Motor neuron (in vitro differentiated cells): ENCODE results near the gene SLBP. TPM values are rescaled to one million over a fixed set of nuclear protein-coding genes. Genes with fewer than 3 reads are reported as not detected.
"Not testable (repeated sequence)": the region's sequence is repeated elsewhere in the genome, so short reads cannot be mapped to it uniquely, and the experiment has no call there.

ENCODE experiments used
- ATAC-seq, 8 experiments: fragments of 200-7000 bp; cut with Tn5 transposase; replicated peaks in 6 of 8; 2 replicates each; pipeline ENCODE4 v1.8.0; 2021; ENCODE audit warnings: mild to moderate bottlenecking in 8 of 8, moderate library complexity in 8 of 8
- H3K27ac ChIP-seq, 2 donors: fragments of 250-450 bp; sonication (Bioruptor Pico); 2 replicates each; pipeline ENCODE4 v1.9.0; 2021; ENCODE audit warnings: antibody characterized with exemption in 2 of 2, mild to moderate bottlenecking in 2 of 2, moderate library complexity in 1 of 2
- H3K4me1 ChIP-seq, 2 donors: fragments of 250-450 bp; sonication (Bioruptor Pico); replicated peaks in 1 of 2; 2 replicates each; pipeline ENCODE4 v1.6.1; 2021; ENCODE audit warnings: antibody characterized with exemption in 2 of 2, mild to moderate bottlenecking in 2 of 2, moderate library complexity in 1 of 2
- H3K4me3 ChIP-seq, 5 donors: fragments of 250-450 bp; sonication (Bioruptor Pico); 2 replicates each; pipeline ENCODE4 v1.9.0; 2021; ENCODE audit warnings: antibody characterized with exemption in 5 of 5, mild to moderate bottlenecking in 5 of 5, moderate library complexity in 4 of 5
- WGBS, 10 experiments: fragments of 450-650 bp; shearing (Covaris generic); methylation state at CpG; one replicate each; pipeline ENCODE4 v1.0.0; 2022; 5-methylcytosine and 5-hydroxymethylcytosine counted together
- in situ Hi-C, 9 experiments: fragments of 400-800 bp; cut with MboI; loops; one replicate each; pipeline ENCODE4 v1.15.0; 2021; ENCODE audit warnings: low sequenced_read_pairs in 9 of 9, low pct_unique_long_range_greater_than_20kb in 2 of 9; ENCODE audit not compliant: unreplicated experiment in 9 of 9
- total RNA-seq, 8 experiments: library from RNA; unstranded; fragments of 300-600 nt; gene quantifications; 2 replicates each; pipeline versions ENCODE4 v1.2.3 to v1.2.4, GENCODE V29; 2022

SLBP gene
- total RNA-seq, 8 experiments from 2014 or later, result 33.9 to 88.1 (median 44.2) TPM

- WGBS, 10 experiments, result no CpG with 5 or more reads among the region's 66 CpGs
- in situ Hi-C loops, result no loop called here
- no peak overlapping the region for H3K27ac ChIP-seq
- peaks cover 0 to 4% of the 10 kb centered on the region in 2 donors for H3K4me1 ChIP-seq
- peak overlapping the region; percentile 38 to 48 (median 44) for H3K4me3 ChIP-seq
- ATAC-seq, result no peak
Measured at GRCh38 chr4:1684506-1685234, 27.4 kb downstream of the SLBP start.

- peak; percentile 84 to 91 (median 87) for ATAC-seq
- in situ Hi-C loops, result no loop called here
- WGBS, 10 experiments, result 0 to 8% (median 2%) methylated on average over 2 to 13 of the region's 118 CpGs; no CpG with 5 or more reads in 4 of the 10 experiments
- Histone ChIP-seq H3K4me1 (peaks cover 0 to 4% of the 10 kb centered on the region in 2 donors), H3K4me3 (peak within 1 kb of the TSS; percentile 38 to 48 (median 44)), H3K27ac (peak within 1 kb of the TSS; percentile 0 to 61)
Measured at GRCh38 chr4:1683736-1684505, 28.2 kb downstream of the SLBP start, which contains the start of gene FAM53A. TSS of gene FAM53A (minus strand) at chr4:1684313. CDS start at chr4:1668741, 15,572 bp downstream.

GRCh38 chr4:1683261-1683735, 28.8 kb downstream of the SLBP start:
- in situ Hi-C loops, result no loop called here
- 1 to 52% (median 17%) methylated on average over 2 to 13 of the region's 13 CpGs for WGBS, 10 experiments
- H3K4me3 ChIP-seq, result peak overlapping the region; percentile 38 to 48 (median 44)
- H3K27ac ChIP-seq, result no peak overlapping the region
- peaks cover 0 to 4% of the 10 kb centered on the region in 2 donors for H3K4me1 ChIP-seq
- ATAC-seq, result peak in 2 of 8 experiments; percentile 8 to 12

- peak overlapping the region in 1 of 5 donors; percentile 48 for H3K4me3 ChIP-seq
- no peak for ATAC-seq
- WGBS, 10 experiments, result 64 to 100% (median 81%) methylated on average over 3 to 11 of the region's 13 CpGs
- H3K4me1 ChIP-seq, result peaks cover 0 to 4% of the 10 kb centered on the region in 2 donors
- H3K27ac ChIP-seq, result no peak overlapping the region
- in situ Hi-C loops, result no loop called here
Measured at GRCh38 chr4:1682860-1683259, 29.3 kb downstream of the SLBP start.

GRCh38 chr4:1678244-1678643, 33.9 kb downstream of the SLBP start:
- Histone ChIP-seq H3K4me3 (no peak overlapping the region), H3K27ac (no peak overlapping the region), H3K4me1 (peaks cover under 1 to 5% of the 10 kb centered on the region in 2 donors)
- 0 to 94% (median 36%) methylated on average over 1 to 5 of the region's 5 CpGs; no CpG with 5 or more reads in 4 of the 10 experiments for WGBS, 10 experiments
- in situ Hi-C loops, result no loop called here
- ATAC-seq, result no peak

- no peak overlapping the region for H3K27ac ChIP-seq
- peaks cover 0 to 5% of the 10 kb centered on the region in 2 donors for H3K4me1 ChIP-seq
- no peak overlapping the region for H3K4me3 ChIP-seq
- 55 to 91% (median 85%) methylated on average over 1 to 21 of the region's 25 CpGs; no CpG with 5 or more reads in 2 of the 10 experiments for WGBS, 10 experiments
- in situ Hi-C loops, result no loop called here
- ATAC-seq, result peak in 3 of 8 experiments; percentile 14 to 64 (median 18)
Measured at GRCh38 chr4:1676605-1677525, 35.3 kb downstream of the SLBP start.

- in situ Hi-C loops, result no loop called here
- Histone ChIP-seq H3K4me3 (no peak overlapping the region), H3K27ac (no peak overlapping the region), H3K4me1 (peaks cover 0 to 5% of the 10 kb centered on the region in 2 donors)
- WGBS, 10 experiments, result 50 to 93% (median 71%) methylated on average over 1 to 5 of the region's 10 CpGs; no CpG with 5 or more reads in 5 of the 10 experiments
- ATAC-seq, result no peak
Measured at GRCh38 chr4:1675802-1676137, 36.3 kb downstream of the SLBP start.

- Histone ChIP-seq H3K27ac (no peak overlapping the region), H3K4me3 (no peak overlapping the region), H3K4me1 (peaks cover 0 to 5% of the 10 kb centered on the region in 2 donors)
- WGBS, 10 experiments, result 40 to 92% (median 86%) methylated on average over 1 to 13 of the region's 19 CpGs; no CpG with 5 or more reads in 4 of the 10 experiments
- in situ Hi-C loops, result no loop called here
- ATAC-seq, result peak in 2 of 8 experiments; percentile 6 to 14
Measured at GRCh38 chr4:1675136-1675801, 36.9 kb downstream of the SLBP start.

GRCh38 chr4:1674682-1675081, 37.4 kb downstream of the SLBP start:
- 48 to 80% (median 63%) methylated on average over 1 to 6 of the region's 9 CpGs; no CpG with 5 or more reads in 7 of the 10 experiments for WGBS, 10 experiments

GRCh38 chr4:1673671-1674070, 38.4 kb downstream of the SLBP start:
- WGBS, 10 experiments, result 79 to 100% (median 90%) methylated on average over 1 to 8 of the region's 20 CpGs; no CpG with 5 or more reads in 5 of the 10 experiments
- Histone ChIP-seq H3K4me1 (peaks cover 0 to 5% of the 10 kb centered on the region in 2 donors), H3K27ac (no peak overlapping the region), H3K4me3 (no peak overlapping the region)
- in situ Hi-C loops, result no loop called here
- ATAC-seq, result no peak

More at GRCh38 chr4:1674682-1675081, 37.4 kb downstream of the SLBP start:
- Histone ChIP-seq H3K4me3 (no peak overlapping the region), H3K27ac (peak overlapping the region in 1 of 2 donors; percentile 19), H3K4me1 (peaks cover 0 to 5% of the 10 kb centered on the region in 2 donors)
- peak in 4 of 8 experiments; percentile 50 to 84 (median 68) for ATAC-seq
- in situ Hi-C loops, result no loop called here

GRCh38 chr4:1671011-1671410, 41.1 kb downstream of the SLBP start:
- H3K27ac ChIP-seq, in situ Hi-C loops, ATAC-seq, H3K4me3 ChIP-seq, H3K4me1 ChIP-seq: not testable (repeated sequence)
- WGBS, 10 experiments, result 80 to 85% methylated on average over 1 to 7 of the region's 20 CpGs; no CpG with 5 or more reads in 8 of the 10 experiments

GRCh38 chr4:1670279-1670678, 41.8 kb downstream of the SLBP start:
- in situ Hi-C loops, result no loop called here
- 100% methylated on average over 2 of the region's 11 CpGs; no CpG with 5 or more reads in 9 of the 10 experiments for WGBS, 10 experiments
- no peak for ATAC-seq
- no peak overlapping the region for H3K4me3 ChIP-seq
- H3K27ac ChIP-seq, result no peak overlapping the region
- H3K4me1 ChIP-seq, result peaks cover 0 to 5% of the 10 kb centered on the region in 2 donors
